NCI-H2081 treated with DMSO at 0.1 percent for 48 hours (cell line): ENCODE measurements around the gene ZNF529.
"Not testable (repeated sequence)": the region's sequence is repeated elsewhere in the genome, so short reads cannot be mapped to it uniquely, and the experiment has no call there.

ENCODE experiments used
- DNase-seq: peaks from one replicate; lab custom pipeline; 2025; lab: John Stamatoyannopoulos, UW

The ZNF529 gene

GRCh38 chr19:36573020-36573894, at the start of gene ZNF529:
TSS of gene ZNF529 (minus strand) at chr19:36573292. CDS start at chr19:36572346, 946 bp downstream.
- DNase-seq = peak; percentile 35

DNA sequence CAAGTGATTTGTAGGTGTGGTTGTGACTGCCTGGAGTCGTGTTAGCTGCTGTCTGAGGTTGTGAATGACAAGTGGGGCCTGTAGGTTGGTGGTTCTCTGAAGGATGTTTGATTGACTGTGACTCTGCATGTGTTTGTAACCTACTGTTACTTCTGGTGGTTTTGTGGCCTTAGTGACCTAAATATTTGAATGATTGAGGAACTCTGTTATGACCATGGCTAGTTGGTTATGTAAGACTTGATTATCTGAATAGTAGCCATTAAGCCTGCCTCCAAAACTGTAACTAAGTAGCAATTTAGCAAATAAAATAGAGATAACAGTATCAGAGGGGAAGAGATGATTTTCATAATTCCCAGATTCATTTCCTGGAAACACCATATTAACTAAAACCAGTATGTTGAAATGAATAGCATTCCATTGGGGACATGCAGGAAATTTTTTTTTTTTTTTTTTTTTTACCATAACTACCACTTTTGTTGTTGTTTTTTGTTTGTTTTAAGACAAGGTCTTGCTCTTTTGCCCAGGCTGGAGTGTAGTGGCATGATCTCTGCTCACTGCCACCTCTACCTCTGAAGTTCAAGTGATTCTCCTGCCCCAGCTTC, 32.9 kb upstream of the ZNF529 start:
- no peak for DNase-seq

- no peak for DNase-seq
Observed at GRCh38 chr19:36605101-36605876, 32.2 kb upstream of the ZNF529 start, which contains the start of gene ZNF382. TSS of gene ZNF382 (plus strand) at chr19:36605313. CDS start at chr19:36609915, 4,602 bp downstream.

DNA sequence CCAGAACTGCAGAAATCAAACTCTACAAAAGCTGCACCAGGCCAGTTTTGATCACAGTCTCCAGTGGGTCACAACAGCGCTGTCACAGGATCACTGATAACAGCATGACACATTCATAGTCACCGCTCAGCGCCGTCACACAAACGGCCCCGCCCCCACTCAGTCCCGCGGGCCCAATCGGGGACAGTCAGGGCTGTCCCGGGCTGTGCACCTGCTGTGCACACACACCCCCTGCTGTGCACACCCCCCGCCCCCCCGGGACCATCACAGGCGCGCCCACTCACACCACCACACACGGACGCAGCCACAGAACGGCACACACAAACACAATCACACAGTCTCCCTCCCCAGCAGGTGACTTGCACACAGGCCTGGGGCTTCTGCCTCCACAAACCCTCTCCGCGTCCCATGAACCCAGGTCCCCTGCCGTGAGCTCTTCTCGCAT, 31.6 kb upstream of the ZNF529 start:
- no peak for DNase-seq

- not testable (repeated sequence) for DNase-seq
Observed at GRCh38 chr19:36602681-36603080, 29.6 kb upstream of the ZNF529 start.

- DNase-seq = no peak
Observed at GRCh38 chr19:36579255-36579654, 6.2 kb upstream of the ZNF529 start.

- no peak for DNase-seq
Observed at GRCh38 chr19:36577271-36577996, 4.3 kb upstream of the ZNF529 start.

DNA sequence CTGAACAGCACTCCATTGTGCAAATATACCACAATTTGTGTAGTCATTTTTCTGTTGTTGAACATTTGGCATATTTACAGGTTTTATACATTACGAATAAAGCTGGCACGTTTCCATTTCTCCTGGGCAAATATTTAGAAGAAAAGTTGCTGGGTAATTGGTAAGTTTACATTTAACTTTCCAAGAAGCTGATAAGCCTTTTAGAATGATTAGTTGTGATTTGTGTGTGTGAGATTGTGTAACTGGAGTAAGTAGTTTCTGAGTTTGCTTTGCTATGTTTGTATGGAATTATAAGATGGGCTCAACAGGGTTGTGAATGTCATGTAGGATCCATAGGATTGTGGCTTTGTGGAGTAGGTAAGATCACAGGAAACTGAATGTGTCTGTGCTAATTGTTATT, 1.6 kb upstream of the ZNF529 start:
- no peak for DNase-seq

- DNase-seq = no peak
Observed at GRCh38 chr19:36573895-36574720, 1.0 kb upstream of the ZNF529 start.

- DNase-seq = no peak
Observed at GRCh38 chr19:36572593-36573019, 486 bp downstream of the ZNF529 start.

GRCh38 chr19:36564391-36564790, 8.7 kb downstream of the ZNF529 start:
- no peak for DNase-seq

DNA sequence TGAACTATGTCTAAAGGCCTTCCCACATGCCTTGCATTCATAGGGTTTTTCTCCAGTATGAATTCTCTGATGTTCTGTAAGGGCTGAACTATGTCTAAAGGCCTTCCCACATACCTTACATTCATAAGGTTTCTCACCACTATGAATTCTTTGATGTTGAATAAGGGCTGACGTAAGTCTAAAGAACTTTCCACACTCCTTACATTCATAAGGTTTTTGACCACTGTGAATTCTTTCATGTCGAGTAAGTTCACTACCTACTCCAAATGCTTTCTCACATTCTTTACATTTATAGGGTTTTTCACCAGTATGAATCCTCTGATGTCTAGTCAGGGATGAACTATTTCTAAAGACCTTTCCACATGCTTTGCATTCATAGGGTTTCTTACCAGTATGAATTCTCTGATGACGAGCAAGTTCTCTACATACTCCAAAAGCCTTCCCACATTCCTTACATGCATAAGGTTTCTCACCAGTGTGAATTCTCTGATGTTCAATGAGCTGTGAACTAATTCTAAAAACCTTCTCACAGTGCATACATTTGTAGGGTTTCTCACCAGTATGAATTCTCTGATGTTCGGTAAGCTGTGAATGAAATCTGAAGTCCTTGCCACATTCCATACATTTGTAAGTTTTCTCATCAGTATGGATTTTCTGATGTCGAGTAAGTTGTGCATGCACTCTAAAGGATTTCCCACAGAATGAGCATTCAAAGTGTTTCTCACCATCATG, 25.9 kb downstream of the ZNF529 start:
- no peak for DNase-seq

GRCh38 chr19:36528921-36529518, 44.1 kb downstream of the ZNF529 start:
- DNase-seq = no peak

GRCh38 chr19:36528194-36528920, 44.7 kb downstream of the ZNF529 start, which contains the start of gene ZNF260:
TSS of gene ZNF260 (minus strand) at chr19:36528271. CDS start at chr19:36515238, 13,033 bp downstream.
- peak; percentile 53 for DNase-seq

- DNase-seq = no peak
Observed at GRCh38 chr19:36527873-36528193, 45.3 kb downstream of the ZNF529 start.

GRCh38 chr19:36527341-36527740, 45.8 kb downstream of the ZNF529 start:
- DNase-seq = no peak

GRCh38 chr19:36526581-36526980, 46.5 kb downstream of the ZNF529 start:
- no peak for DNase-seq

- DNase-seq = no peak
Observed at GRCh38 chr19:36524617-36525016, 48.5 kb downstream of the ZNF529 start.

- DNase-seq = no peak
Observed at GRCh38 chr19:36514012-36514612, 59.0 kb downstream of the ZNF529 start.
